ENCODE measurements around the gene ARHGAP15.

Gene ARHGAP15

GRCh38 chr2:143436951-143437350, 307.7 kb downstream of the ARHGAP15 start:
- H3K27ac ChIP-seq (ENCODE audit: low read depth, low read length) = no peak overlapping the region

GRCh38 chr2:143440411-143441012, 311.3 kb downstream of the ARHGAP15 start:
- Histone ChIP-seq H3K4me2 (ENCODE audit: low read length) (no peak overlapping the region), H3K9me3 (ENCODE audit: control insufficient read depth, insufficient read depth, low read length) (no peaks in the 10 kb centered on the region), H3K36me3 (ENCODE audit: control insufficient read depth, low read length) (peaks cover 4% of the 10 kb centered on the region; the same call in 1 of the 2 replicates), H3K4me1 (ENCODE audit: control insufficient read depth, low read length) (no peaks in the 10 kb centered on the region; the same call in 1 of the 2 replicates), H3K27ac (ENCODE audit: low read depth, low read length) (no peak overlapping the region), H3F3A (ENCODE audit: control insufficient read depth, insufficient read depth) (no peaks in the 10 kb centered on the region), H3K4me3 (ENCODE audit: low read length) (no peak overlapping the region), H3K79me2 (ENCODE audit: control insufficient read depth, low read length) (no peaks in the 10 kb centered on the region), H4K20me1 (ENCODE audit: control insufficient read depth, insufficient read depth, low read depth, low read length) (no peaks in the 10 kb centered on the region), H3K27me3 (ENCODE audit: control insufficient read depth, low read length) (no peaks in the 10 kb centered on the region), H3K9me2 (replicated peaks; ENCODE audit: control insufficient read depth, low read length) (no peaks in the 10 kb centered on the region)
- TF ChIP-seq EZH2phosphoT487 (IDR thresholded peaks at IDR 0.05; ENCODE audit: borderline replicate concordance, low read length) (no peak), CTCF (IDR thresholded peaks at IDR 0.05; ENCODE audit: low read depth, low read length, poor library complexity, severe bottlenecking) (no peak)

More at GRCh38 chr2:143436951-143437350, 307.7 kb downstream of the ARHGAP15 start:
- Histone ChIP-seq H3K79me2 (ENCODE audit: control insufficient read depth, low read length) (no peaks in the 10 kb centered on the region), H3K27me3 (ENCODE audit: control insufficient read depth, low read length) (no peaks in the 10 kb centered on the region), H4K20me1 (ENCODE audit: control insufficient read depth, insufficient read depth, low read depth, low read length) (no peaks in the 10 kb centered on the region), H3K4me2 (ENCODE audit: low read length) (no peak overlapping the region), H3K9me2 (replicated peaks; ENCODE audit: control insufficient read depth, low read length) (no peaks in the 10 kb centered on the region), H3K4me3 (ENCODE audit: low read length) (no peak overlapping the region), H3K4me1 (ENCODE audit: control insufficient read depth, low read length) (peaks cover 9% of the 10 kb centered on the region), H3K36me3 (ENCODE audit: control insufficient read depth, low read length) (peaks cover 4% of the 10 kb centered on the region; the same call in 1 of the 2 replicates), H3F3A (ENCODE audit: control insufficient read depth, insufficient read depth) (no peaks in the 10 kb centered on the region), H3K9me3 (ENCODE audit: control insufficient read depth, insufficient read depth, low read length) (no peaks in the 10 kb centered on the region)
- TF ChIP-seq EZH2phosphoT487 (IDR thresholded peaks at IDR 0.05; ENCODE audit: borderline replicate concordance, low read length) (no peak), CTCF (IDR thresholded peaks at IDR 0.05; ENCODE audit: low read depth, low read length, poor library complexity, severe bottlenecking) (no peak)

- TF ChIP-seq EZH2phosphoT487 (IDR thresholded peaks at IDR 0.05; ENCODE audit: borderline replicate concordance, low read length) (no peak), CTCF (IDR thresholded peaks at IDR 0.05; ENCODE audit: low read depth, low read length, poor library complexity, severe bottlenecking) (no peak)
- Histone ChIP-seq H3K9me3 (ENCODE audit: control insufficient read depth, insufficient read depth, low read length) (no peaks in the 10 kb centered on the region), H3K36me3 (ENCODE audit: control insufficient read depth, low read length) (no peaks in the 10 kb centered on the region; the same call in 1 of the 2 replicates), H3K79me2 (ENCODE audit: control insufficient read depth, low read length) (no peaks in the 10 kb centered on the region), H3K4me2 (ENCODE audit: low read length) (no peak overlapping the region), H3F3A (ENCODE audit: control insufficient read depth, insufficient read depth) (no peaks in the 10 kb centered on the region), H3K4me1 (ENCODE audit: control insufficient read depth, low read length) (no peaks in the 10 kb centered on the region), H3K9me2 (replicated peaks; ENCODE audit: control insufficient read depth, low read length) (no peaks in the 10 kb centered on the region), H3K27ac (ENCODE audit: low read depth, low read length) (no peak overlapping the region), H4K20me1 (ENCODE audit: control insufficient read depth, insufficient read depth, low read depth, low read length) (no peaks in the 10 kb centered on the region), H3K27me3 (ENCODE audit: control insufficient read depth, low read length) (no peaks in the 10 kb centered on the region), H3K4me3 (ENCODE audit: low read length) (no peak overlapping the region)
Measured at GRCh38 chr2:143442193-143442592, 313.0 kb downstream of the ARHGAP15 start.
